HepG2 (cell line): ENCODE data around the gene ERMARD. TPM values are rescaled to one million over a fixed set of nuclear protein-coding genes. Genes with fewer than 3 reads are reported as not detected.

Experiments used
- ARHGAP35 ChIP-seq: sonication (generic); formaldehyde crosslinking; IDR thresholded peaks from 2 replicates; pipeline ENCODE4 v1.9.0; 2022; ENCODE audit warnings: mild to moderate bottlenecking, inconsistent platforms, moderate library complexity, missing genetic modification reagents, borderline replicate concordance
- CREB3 ChIP-seq: sonication (generic); formaldehyde crosslinking; IDR thresholded peaks from 2 replicates; pipeline ENCODE4 v1.5.0; 2020; ENCODE audit warnings: missing genetic modification reagents
- EHMT2 ChIP-seq: fragments of 200-600 bp; sonication (generic); IDR thresholded peaks from 2 replicates; pipeline ENCODE4 v1.7.0; 2017; ENCODE audit warnings: antibody characterized with exemption, low read depth, low read length, borderline replicate concordance
- EP300 ChIP-seq, 3 experiments: sonication (generic) in 1 of 3; formaldehyde crosslinking in 1 of 3; IDR thresholded peaks; 2 replicates each; pipeline versions ENCODE4 v1.5.1 to v1.6.1; 2011 to 2020; ENCODE audit warnings: low read depth in 2 of 3, low read length in 2 of 3, borderline replicate concordance in 1 of 3, improper control_type of control experiment in 1 of 3, mild to moderate bottlenecking in 1 of 3, missing genetic modification reagents in 1 of 3, moderate library complexity in 1 of 3
- ETV5 ChIP-seq: IDR thresholded peaks from 2 replicates; pipeline ENCODE4 v1.6.1; 2018; ENCODE audit warnings: missing biosample characterization, missing genetic modification reagents, inconsistent platforms, borderline replicate concordance
- GPBP1L1 ChIP-seq: sonication (generic); formaldehyde crosslinking; IDR thresholded peaks from 2 replicates; pipeline ENCODE4 v1.5.0; 2020; ENCODE audit warnings: mild to moderate bottlenecking, missing genetic modification reagents
- HHEX ChIP-seq: IDR thresholded peaks from 2 replicates; pipeline ENCODE4 v1.6.1; 2016; ENCODE audit warnings: control low read depth
- HOMEZ ChIP-seq: IDR thresholded peaks from 2 replicates; pipeline ENCODE4 v1.6.1; 2016; ENCODE audit warnings: low read depth
- JUND ChIP-seq: sonication (generic); formaldehyde crosslinking; IDR thresholded peaks from 2 replicates; pipeline ENCODE4 v1.8.0; 2022; ENCODE audit warnings: mild to moderate bottlenecking, missing genetic modification reagents
- NBN ChIP-seq: fragments of 450-650 bp; conservative IDR thresholded peaks from 2 replicates; pipeline ENCODE4 v1.6.1; 2017
- NR0B2 ChIP-seq: sonication (generic); formaldehyde crosslinking; IDR thresholded peaks from 2 replicates; pipeline ENCODE4 v1.4.0; 2020; ENCODE audit warnings: mild to moderate bottlenecking, missing genetic modification reagents
- NR2F1 ChIP-seq, 2 experiments: fragments of 450-650 bp in 1 of 2; formaldehyde crosslinking in 1 of 2; IDR thresholded peaks; 2 replicates each; pipeline versions ENCODE4 v1.5.0 to v1.6.1; 2016 to 2020; ENCODE audit warnings: mild to moderate bottlenecking in 1 of 2, missing compliant biosample characterization in 1 of 2, missing genetic modification reagents in 1 of 2, moderate library complexity in 1 of 2
- RAD51 ChIP-seq: fragments of 450-650 bp; IDR thresholded peaks from 2 replicates; pipeline ENCODE4 v1.6.1; 2016; ENCODE audit warnings: borderline replicate concordance
- SIX1 ChIP-seq: sonication (generic); formaldehyde crosslinking; IDR thresholded peaks from 2 replicates; pipeline ENCODE4 v1.4.0; 2020; ENCODE audit warnings: missing genetic modification reagents, borderline replicate concordance
- SMAD9 ChIP-seq: sonication (generic); formaldehyde crosslinking; IDR thresholded peaks from 2 replicates; pipeline ENCODE4 v1.5.1; 2020; ENCODE audit warnings: mild to moderate bottlenecking, missing genetic modification reagents
- SOX13 ChIP-seq, 3 experiments: fragments of 450-650 bp in 1 of 3; sonication (generic) in 1 of 3; formaldehyde crosslinking in 1 of 3; IDR thresholded peaks in 2 of 3; conservative IDR thresholded peaks in 1 of 3; 2 replicates each; pipeline versions ENCODE4 v1.5.0 to v1.6.1; 2016 to 2020; ENCODE audit warnings: antibody characterized with exemption in 1 of 3, mild to moderate bottlenecking in 1 of 3, missing compliant biosample characterization in 1 of 3, missing genetic modification reagents in 1 of 3, moderate library complexity in 1 of 3
- SP4 ChIP-seq: sonication (generic); formaldehyde crosslinking; IDR thresholded peaks from 2 replicates; pipeline ENCODE4 v1.8.1; 2023; ENCODE audit warnings: mild to moderate bottlenecking, missing genetic modification reagents
- ZNF326 ChIP-seq: sonication (generic); formaldehyde crosslinking; IDR thresholded peaks from 2 replicates; pipeline ENCODE4 v1.4.0; 2020; ENCODE audit warnings: missing genetic modification reagents, borderline replicate concordance
- ZNF333 ChIP-seq: sonication (generic); formaldehyde crosslinking; IDR thresholded peaks from 2 replicates; pipeline ENCODE4 v1.4.0; 2020; ENCODE audit warnings: mild to moderate bottlenecking, missing genetic modification reagents, borderline replicate concordance
- ZNF503 ChIP-seq: sonication (generic); formaldehyde crosslinking; IDR thresholded peaks from 2 replicates; pipeline ENCODE4 v1.4.0; 2020; ENCODE audit warnings: missing genetic modification reagents
- ZZZ3 ChIP-seq: sonication (generic); formaldehyde crosslinking; IDR thresholded peaks from 2 replicates; pipeline ENCODE4 v1.4.0; 2020; ENCODE audit warnings: missing genetic modification reagents, mild to moderate bottlenecking, borderline replicate concordance
- polyA plus RNA-seq, 8 experiments: library from polyadenylated mRNA; depleted of rRNA in 3 of 8; stranded (reverse) in 7 of 8; unstranded in 1 of 8; fragments of >200 nt; fragmentation: Illumina TruSeq in 4 of 8; extraction: Trizol in 4 of 8; gene quantifications; 2 replicates each; pipeline versions ENCODE4 v1.2.1 to v1.2.3, GENCODE V29; 2011 to 2016; ENCODE audit warnings: low read depth in 4 of 8, missing spikeins in 1 of 8, mixed read lengths in 1 of 8; ENCODE audit not compliant: insufficient read depth in 1 of 8
- total RNA-seq, 5 experiments: library from RNA; depleted of rRNA; stranded (reverse); fragments of >200 nt; fragmentation: Illumina TruSeq; extraction: Trizol; gene quantifications; 2 replicates each; pipeline ENCODE4 v1.2.3, GENCODE V29; 2016; ENCODE audit warnings: low read depth in 1 of 5

ERMARD gene
- total and polyA plus RNA-seq, 2 of the 13 experiments (the other 11 are each of a cell fraction or from before 2014, with no cell fraction given), result 8.8 to 10.7 TPM

- TF ChIP-seq ZNF503, result peak; percentile 69
- no peak for TF ChIP-seq NBN
- peak; percentile 70; the same call in 1 of the 2 replicates for TF ChIP-seq ETV5 (CRISPR knock-in tag)
- no peak for TF ChIP-seq ARHGAP35 (CRISPR knock-in tag)
- no peak for TF ChIP-seq ZNF326
- peak; percentile 92 for TF ChIP-seq JUND
- 0 out of 2 replicates have a peak, but pooled peaks have one; percentile 38 for TF ChIP-seq ZZZ3 (CRISPR knock-in tag)
- no peak for TF ChIP-seq CREB3 (CRISPR knock-in tag)
- no peak for TF ChIP-seq GPBP1L1 (CRISPR knock-in tag)
- TF ChIP-seq NR0B2 (CRISPR knock-in tag), result 0 out of 2 replicates have a peak, but pooled peaks have one; percentile 19
- TF ChIP-seq SMAD9, result peak; percentile 92; the same call in 1 of the 2 replicates
- TF ChIP-seq ZNF333, result no peak
- peak; percentile 92 for TF ChIP-seq SIX1 (CRISPR knock-in tag)
- no peak for TF ChIP-seq NR2F1 (CRISPR knock-in tag; IDR thresholded peaks at IDR 0.05)
- TF ChIP-seq HOMEZ (CRISPR knock-in tag), result no peak
- TF ChIP-seq EP300 (IDR thresholded peaks at IDR 0.05; ENCODE audit: low read depth in 2 of 2, low read length in 2 of 2), result peak; percentile 72 to 91
- TF ChIP-seq EP300 (CRISPR knock-in tag; IDR thresholded peaks at IDR 0.05; ENCODE audit: borderline replicate concordance), result peak; percentile 70; the same call in 1 of the 2 replicates
- peak; percentile 62; the same call in 1 of the 2 replicates for TF ChIP-seq SOX13 (IDR thresholded peaks at IDR 0.05)
- peak in 1 of 2 experiments; percentile 91; a peak in 2 of 4 replicates for TF ChIP-seq SOX13 (CRISPR knock-in tag; conservative IDR thresholded peaks at IDR 0.05 in 1 of 2, IDR thresholded peaks at IDR 0.05 in 1 of 2)
- TF ChIP-seq RAD51, result no peak
- TF ChIP-seq HHEX (CRISPR knock-in tag), result peak; percentile 55; the same call in 1 of the 2 replicates
- TF ChIP-seq SP4 (CRISPR knock-in tag), result peak; percentile 80
- no peak for TF ChIP-seq EHMT2
Observed at GRCh38 chr6:169800668-169801395, 49.4 kb downstream of the ERMARD start (continued).
